K562 (cell line): ENCODE results near the gene WDR44. TPM values are rescaled to one million over a fixed set of nuclear protein-coding genes. Genes with fewer than 3 reads are reported as not detected.
A peak's percentile ranks its signal among the peaks of the same experiment; 100 is the strongest.

ENCODE experiments used
- CREM ChIP-seq: IDR thresholded peaks from 2 replicates; pipeline ENCODE4 v1.6.1; 2014; ENCODE audit warnings: antibody characterized with exemption, low read depth
- ETS2 ChIP-seq: IDR thresholded peaks from 2 replicates; pipeline ENCODE4 v1.6.1; 2016; ENCODE audit warnings: borderline replicate concordance, missing genetic modification characterization, mild to moderate bottlenecking, moderate library complexity, missing compliant biosample characterization; ENCODE audit not compliant: poor library complexity, severe bottlenecking
- HDGF ChIP-seq: fragments of 450-650 bp; IDR thresholded peaks from 2 replicates; pipeline ENCODE4 v1.6.1; 2016
- KLF10 ChIP-seq: fragments of 250-450 bp; sonication (Bioruptor Pico); IDR thresholded peaks from 2 replicates; pipeline ENCODE4 v1.6.1; 2021; ENCODE audit warnings: matching md5 sums
- MLLT1 ChIP-seq, 2 experiments: fragments of 450-650 bp; IDR thresholded peaks; 2 replicates each; pipeline ENCODE4 v1.6.1; 2016
- NCOR1 ChIP-seq: fragments of 450-650 bp; IDR thresholded peaks from 2 replicates; pipeline ENCODE4 v1.6.1; 2016; ENCODE audit warnings: mild to moderate bottlenecking, moderate library complexity
- NFIC ChIP-seq: fragments of 450-650 bp; IDR thresholded peaks from 2 replicates; pipeline ENCODE4 v1.6.1; 2017; ENCODE audit warnings: mild to moderate bottlenecking, inconsistent platforms
- NFYB ChIP-seq: IDR thresholded peaks from 2 replicates; pipeline ENCODE4 v1.6.1; 2011; ENCODE audit warnings: mild to moderate bottlenecking, moderate library complexity; ENCODE audit not compliant: insufficient read length; ENCODE audit errors: extremely low read depth
- POLR2B ChIP-seq: fragments of 450-650 bp; IDR thresholded peaks from 2 replicates; pipeline ENCODE4 v1.6.1; 2018; ENCODE audit warnings: low read depth; ENCODE audit not compliant: partially characterized antibody
- RFX7 ChIP-seq: fragments of 250-450 bp; sonication (Bioruptor Pico); IDR thresholded peaks from 2 replicates; pipeline ENCODE4 v1.5.1; 2021; ENCODE audit warnings: mild to moderate bottlenecking
- SIN3A ChIP-seq, 2 experiments: fragments of 150-350 bp in 1 of 2; IDR thresholded peaks; 2 replicates each; pipeline ENCODE4 v1.6.1; 2011 to 2016; ENCODE audit warnings: borderline replicate concordance in 2 of 2, low read depth in 2 of 2, low read length in 2 of 2, mild to moderate bottlenecking in 2 of 2, moderate library complexity in 2 of 2; ENCODE audit not compliant: control insufficient read depth in 1 of 2
- SMAD2 ChIP-seq: fragments of 150-350 bp; IDR thresholded peaks from 2 replicates; pipeline ENCODE4 v1.6.1; 2014; ENCODE audit warnings: low read depth, mild to moderate bottlenecking, low read length
- TCF3 ChIP-seq: sonication (generic); formaldehyde crosslinking; IDR thresholded peaks from 2 replicates; pipeline ENCODE4 v1.4.0; 2020; ENCODE audit warnings: mild to moderate bottlenecking, missing genetic modification reagents
- TRIM28 ChIP-seq: fragments of 450-650 bp; IDR thresholded peaks from 2 replicates; pipeline ENCODE4 v1.6.1; 2017
- YY1 ChIP-seq, 3 experiments: IDR thresholded peaks; 2 replicates each; pipeline ENCODE4 v1.6.1; 2011; ENCODE audit warnings: low read length in 2 of 3, mild to moderate bottlenecking in 2 of 3, moderate library complexity in 2 of 3, borderline replicate concordance in 1 of 3, control low read depth in 1 of 3, low read depth in 1 of 3; ENCODE audit not compliant: insufficient read depth in 3 of 3, insufficient replicate concordance in 2 of 3, control insufficient read depth in 1 of 3, insufficient read length in 1 of 3; ENCODE audit errors: extremely low read depth in 1 of 3
- ZFP30 ChIP-seq: fragments of 250-450 bp; sonication (Bioruptor Pico); IDR thresholded peaks from 2 replicates; pipeline ENCODE4 v1.8.0; 2022; ENCODE audit warnings: moderate library complexity, mild to moderate bottlenecking, inconsistent platforms, borderline replicate concordance
- ZNF232 ChIP-seq: sonication (generic); formaldehyde crosslinking; IDR thresholded peaks from 2 replicates; pipeline ENCODE4 v1.8.0; 2022; ENCODE audit warnings: mild to moderate bottlenecking, missing genetic modification reagents
- polyA plus RNA-seq, 8 experiments: library from polyadenylated mRNA; depleted of rRNA in 4 of 8; stranded (reverse) in 5 of 8; unstranded in 3 of 8; fragments of >200 nt; fragmentation: Nextera tagmentation in 2 of 8; fragmentation: Illumina TruSeq in 1 of 8; extraction: Ambion mirVana in 2 of 8; extraction: Trizol in 1 of 8; gene quantifications; 2 replicates each; pipeline versions ENCODE4 v1.2.1 to v1.2.3, GENCODE V29; 2011 to 2014; ENCODE audit warnings: inconsistent platforms in 1 of 8, missing spikeins in 1 of 8
- total RNA-seq, 7 experiments: library from RNA; depleted of rRNA in 6 of 7; stranded (reverse); fragments of >200 nt in 6 of 7; fragmentation: Illumina TruSeq in 2 of 7; extraction: Trizol in 2 of 7; gene quantifications; 2 replicates each; pipeline versions ENCODE4 v1.2.1 to v1.2.3, GENCODE V29; 2011 to 2021; ENCODE audit warnings: low replicate concordance in 1 of 7
- TF ChIP-seq, protein P1 (sequence below), 2 experiments: fragments of 450-650 bp; conservative IDR thresholded peaks; 2 replicates each; pipeline ENCODE4 v1.6.1; 2017; ENCODE audit warnings: mild to moderate bottlenecking in 2 of 2, moderate library complexity in 2 of 2
- TF ChIP-seq, protein P2 (sequence below): fragments of 450-650 bp; formaldehyde crosslinking; IDR thresholded peaks from 2 replicates; pipeline ENCODE4 v1.4.0; 2022; ENCODE audit warnings: missing genetic modification characterization

Gene WDR44
- total and polyA plus RNA-seq, 9 of the 15 experiments (the other 6 are each of a cell fraction or from before 2014, with no cell fraction given) = 5.6 to 20.0 (median 14.6) TPM

GRCh38 chrX:118347131-118347530 lies 1.2 kb downstream of the WDR44 start (continued):
- TF ChIP-seq POLR2B = no peak
- TF ChIP-seq SMAD2 = no peak
- TF ChIP-seq, protein P1, sequence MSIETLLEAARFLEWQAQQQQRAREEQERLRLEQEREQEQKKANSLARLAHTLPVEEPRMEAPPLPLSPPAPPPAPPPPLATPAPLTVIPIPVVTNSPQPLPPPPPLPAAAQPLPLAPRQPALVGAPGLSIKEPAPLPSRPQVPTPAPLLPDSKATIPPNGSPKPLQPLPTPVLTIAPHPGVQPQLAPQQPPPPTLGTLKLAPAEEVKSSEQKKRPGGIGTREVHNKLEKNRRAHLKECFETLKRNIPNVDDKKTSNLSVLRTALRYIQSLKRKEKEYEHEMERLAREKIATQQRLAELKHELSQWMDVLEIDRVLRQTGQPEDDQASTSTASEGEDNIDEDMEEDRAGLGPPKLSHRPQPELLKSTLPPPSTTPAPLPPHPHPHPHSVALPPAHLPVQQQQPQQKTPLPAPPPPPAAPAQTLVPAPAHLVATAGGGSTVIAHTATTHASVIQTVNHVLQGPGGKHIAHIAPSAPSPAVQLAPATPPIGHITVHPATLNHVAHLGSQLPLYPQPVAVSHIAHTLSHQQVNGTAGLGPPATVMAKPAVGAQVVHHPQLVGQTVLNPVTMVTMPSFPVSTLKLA (conservative IDR thresholded peaks at IDR 0.05) = 0 out of 4 replicates have a peak, but pooled peaks of 1 of the 2 experiments have one; percentile 13
- TF ChIP-seq ZNF232 (CRISPR knock-in tag) = no peak
- TF ChIP-seq, protein P2, sequence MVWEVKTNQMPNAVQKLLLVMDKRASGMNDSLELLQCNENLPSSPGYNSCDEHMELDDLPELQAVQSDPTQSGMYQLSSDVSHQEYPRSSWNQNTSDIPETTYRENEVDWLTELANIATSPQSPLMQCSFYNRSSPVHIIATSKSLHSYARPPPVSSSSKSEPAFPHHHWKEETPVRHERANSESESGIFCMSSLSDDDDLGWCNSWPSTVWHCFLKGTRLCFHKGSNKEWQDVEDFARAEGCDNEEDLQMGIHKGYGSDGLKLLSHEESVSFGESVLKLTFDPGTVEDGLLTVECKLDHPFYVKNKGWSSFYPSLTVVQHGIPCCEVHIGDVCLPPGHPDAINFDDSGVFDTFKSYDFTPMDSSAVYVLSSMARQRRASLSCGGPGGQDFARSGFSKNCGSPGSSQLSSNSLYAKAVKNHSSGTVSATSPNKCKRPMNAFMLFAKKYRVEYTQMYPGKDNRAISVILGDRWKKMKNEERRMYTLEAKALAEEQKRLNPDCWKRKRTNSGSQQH (CRISPR knock-in tag) = no peak
- no peak for TF ChIP-seq ZFP30 (CRISPR knock-in tag)
- TF ChIP-seq NFYB = no peak
- peak; percentile 53 for TF ChIP-seq NCOR1
- TF ChIP-seq MLLT1 (IDR thresholded peaks at IDR 0.05) = 0 out of 4 replicates have a peak, but pooled peaks of 1 of the 2 experiments have one; percentile 23
- no peak for TF ChIP-seq YY1 (IDR thresholded peaks at IDR 0.05; ENCODE audit: borderline replicate concordance in 1 of 3, control insufficient read depth in 1 of 3, extremely low read depth in 1 of 3, insufficient read depth in 3 of 3, insufficient read length in 1 of 3, insufficient replicate concordance in 2 of 3, low read depth in 1 of 3, low read length in 2 of 3)
- TF ChIP-seq RFX7 (CRISPR knock-in tag) = no peak
- TF ChIP-seq TRIM28 = no peak
- peak; percentile 65 for TF ChIP-seq TCF3 (CRISPR knock-in tag)
- TF ChIP-seq HDGF = no peak
- no peak for TF ChIP-seq SIN3A (IDR thresholded peaks at IDR 0.05; ENCODE audit: borderline replicate concordance in 2 of 2, control insufficient read depth in 1 of 2, low read depth in 2 of 2, low read length in 2 of 2)
- TF ChIP-seq ETS2 (tag) = no peak
- 0 out of 2 replicates have a peak, but pooled peaks have one; percentile 19 for TF ChIP-seq CREM
- TF ChIP-seq NFIC = 0 out of 2 replicates have a peak, but pooled peaks have one; percentile 4
- no peak for TF ChIP-seq KLF10
